Fibroblast of peridontal ligament (primary cell): ENCODE results near the gene FAM222A.

ENCODE experiments used
- DNase-seq: peaks from one replicate; pipeline ENCODE4 v3.0.0-alpha.2; 2010; ENCODE audit errors: extremely low read depth

Gene FAM222A

DNA sequence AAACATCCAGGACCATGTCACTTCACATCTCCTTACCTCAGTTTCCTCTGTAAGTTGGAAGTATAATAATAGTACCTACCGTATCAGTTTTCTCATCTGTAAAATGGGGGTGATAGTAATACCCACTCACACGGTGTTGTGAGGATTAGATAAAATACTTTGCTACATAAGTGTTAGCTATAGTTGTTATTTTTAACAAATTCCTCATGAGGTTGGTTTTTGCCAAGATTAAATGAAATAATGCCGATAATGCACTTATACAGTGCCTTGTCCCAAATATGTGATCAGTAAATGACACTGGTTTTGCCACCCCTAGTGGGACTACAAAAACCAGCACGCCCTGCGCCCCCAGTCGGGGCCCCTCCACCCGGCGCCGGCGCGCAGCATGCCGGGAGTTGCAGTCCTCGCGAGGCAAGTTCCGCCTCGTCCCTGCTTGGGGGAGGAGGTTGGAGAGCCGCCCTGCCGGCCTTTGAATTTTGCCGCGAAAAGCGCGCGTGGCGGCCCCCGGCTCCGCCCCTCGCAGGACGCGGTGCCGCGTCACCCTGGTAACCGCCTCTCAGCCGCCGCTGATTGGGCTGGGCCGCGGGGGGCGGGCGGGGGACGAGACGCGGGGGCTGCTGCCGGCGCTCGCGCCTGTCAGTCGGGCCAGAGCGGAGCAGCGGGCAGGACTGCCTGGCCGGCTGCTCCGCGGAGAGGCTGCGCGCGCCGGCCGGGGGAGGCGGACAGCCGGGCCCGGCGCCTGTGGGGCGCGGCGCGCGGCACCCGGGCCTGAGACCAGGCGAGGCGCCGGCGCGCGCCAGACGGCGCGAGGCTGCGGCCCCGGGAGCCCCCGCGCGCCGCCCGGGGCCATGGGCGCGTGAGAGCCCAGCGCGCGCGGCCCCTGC, at the start of gene FAM222A:
Gene FAM222A, plus strand, starts transcription at position 639 of the 884 bp plus-strand sequence. CDS start 30,322 bp downstream, outside the sequence.
- DNase-seq, result peak; percentile 91

DNA sequence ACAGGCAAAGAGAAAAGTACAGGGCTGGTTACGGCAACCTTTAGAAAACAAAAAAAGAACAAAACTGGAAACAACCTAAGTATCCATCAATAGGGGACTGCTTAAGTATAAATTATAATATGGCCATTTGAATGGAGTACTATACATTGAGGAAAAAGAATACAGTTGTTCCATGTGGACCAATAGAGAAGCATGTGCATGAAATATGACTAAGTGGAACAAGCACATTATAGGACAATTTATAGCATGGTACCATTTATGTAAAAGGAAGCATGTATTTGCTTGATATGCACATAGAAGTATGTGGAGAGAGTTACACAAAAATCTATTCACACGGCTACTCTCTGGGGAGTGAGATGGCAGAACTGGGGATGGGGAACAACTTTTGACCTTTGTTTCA, 49.2 kb upstream of the FAM222A start:
- no peak for DNase-seq

DNA sequence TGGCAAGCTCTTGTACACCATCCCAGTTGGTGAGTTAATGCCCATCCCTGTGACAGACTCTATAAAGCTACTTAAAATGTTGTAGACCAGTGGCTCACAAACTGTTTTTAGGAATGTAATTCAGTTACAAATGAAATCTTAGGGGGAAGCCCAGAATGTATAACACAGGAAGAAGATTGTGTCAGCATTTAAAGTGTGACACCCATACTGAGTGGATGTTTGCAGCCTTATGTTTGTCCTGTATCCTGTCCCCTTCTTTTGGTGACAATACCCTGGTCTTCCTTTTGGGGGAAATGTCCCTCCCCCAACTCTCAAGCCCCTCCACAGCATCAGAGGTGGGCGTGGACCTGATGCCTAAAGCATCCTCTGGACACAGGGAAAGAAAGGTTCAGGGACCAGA, 47.6 kb upstream of the FAM222A start:
- DNase-seq, result no peak

DNA sequence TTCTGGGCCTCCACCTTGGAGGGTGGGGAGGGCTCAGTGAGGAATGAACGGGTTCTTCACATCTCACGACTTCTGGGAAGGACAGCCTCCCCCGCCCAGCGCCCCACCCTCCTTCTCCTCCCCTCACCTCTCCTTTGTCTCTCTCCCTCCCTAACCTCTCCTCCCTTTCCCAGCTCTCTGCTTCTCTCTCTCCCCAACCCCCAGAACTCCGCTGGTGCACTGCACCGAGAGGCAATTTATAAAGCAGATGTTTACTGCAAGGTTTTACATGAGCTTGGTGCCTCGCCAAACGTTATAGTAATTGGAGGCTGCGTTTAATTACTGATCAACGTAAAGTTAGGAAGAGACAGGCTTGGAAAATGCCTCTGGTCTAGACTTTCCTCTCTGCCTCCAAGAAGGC, 42.9 kb upstream of the FAM222A start:
- DNase-seq, result no peak

DNA sequence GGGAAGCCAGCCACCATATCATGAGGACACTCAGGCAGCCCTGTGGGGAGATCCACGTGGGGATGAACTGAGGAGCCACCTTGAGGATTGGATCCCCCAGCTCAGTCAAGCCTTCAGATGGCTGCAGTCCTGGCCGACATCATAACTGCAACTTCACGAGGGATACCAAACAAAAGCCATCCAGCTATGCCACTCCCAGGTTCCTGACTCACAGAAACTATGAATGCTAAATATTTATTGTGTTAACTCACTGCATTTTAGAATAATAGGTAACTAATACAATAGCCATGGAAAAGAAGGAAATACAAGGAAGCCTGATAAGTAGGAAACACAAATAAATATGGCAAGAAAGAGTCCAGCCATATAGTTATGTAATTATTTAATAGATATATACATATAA, 42.1 kb upstream of the FAM222A start:
- no peak for DNase-seq

DNA sequence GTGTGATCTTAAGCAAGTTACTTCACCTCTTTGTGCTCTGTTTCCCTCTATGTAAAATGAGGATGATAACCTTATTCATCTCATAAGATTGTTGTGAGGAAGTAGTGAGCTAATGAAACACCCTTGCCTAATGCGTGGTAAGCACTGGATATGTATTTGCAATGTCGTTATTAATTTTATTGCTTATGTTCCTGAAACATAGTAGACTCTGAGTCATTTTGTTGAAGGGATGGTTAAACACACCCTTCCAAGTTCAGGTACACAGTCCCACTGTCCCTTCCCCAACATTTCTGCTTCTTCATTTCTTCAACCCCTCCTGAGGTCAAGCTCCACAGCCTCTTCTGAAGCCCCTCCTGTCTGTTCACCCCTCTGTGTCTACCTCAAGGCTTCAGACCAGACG, 40.2 kb upstream of the FAM222A start:
- no peak for DNase-seq

DNA sequence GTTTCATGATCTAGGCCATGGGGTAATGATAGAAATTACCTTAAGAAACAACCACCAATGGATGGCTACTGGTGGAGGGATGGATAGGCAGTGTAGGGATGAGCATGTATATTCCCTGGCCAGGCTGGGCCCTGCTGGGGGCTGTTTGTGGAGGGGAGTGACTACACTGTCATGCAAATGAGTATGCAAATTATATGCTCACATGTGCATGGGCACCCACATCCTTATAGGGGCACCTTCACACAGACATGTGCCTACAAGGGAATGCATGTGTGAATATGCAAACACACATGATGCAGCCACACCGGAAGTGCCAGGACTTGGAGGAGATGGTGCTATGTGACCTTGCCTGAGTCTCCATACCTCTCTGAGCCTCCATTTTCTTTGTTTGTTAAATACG, 39.7 kb upstream of the FAM222A start:
- DNase-seq, result no peak

DNA sequence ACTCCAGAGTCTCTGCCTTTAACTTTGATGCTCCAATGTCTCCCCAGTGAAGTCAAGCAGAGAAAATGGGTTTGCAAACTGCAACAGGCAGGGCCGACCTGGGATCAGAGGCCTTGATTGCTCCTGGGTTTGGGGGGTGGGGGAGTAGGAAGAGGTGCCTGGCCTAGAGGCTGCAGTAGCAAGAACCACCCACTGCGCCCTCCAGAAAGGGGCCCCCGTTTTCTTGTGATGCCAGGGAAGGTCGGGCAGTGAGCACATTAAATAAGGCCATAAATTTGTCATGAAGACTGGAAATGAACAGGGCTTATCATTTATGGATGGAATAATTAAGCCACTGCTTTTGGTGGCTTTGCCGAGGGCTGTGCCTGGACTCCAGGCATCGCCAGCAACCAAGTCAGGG, 38.2 kb upstream of the FAM222A start:
- no peak for DNase-seq

DNA sequence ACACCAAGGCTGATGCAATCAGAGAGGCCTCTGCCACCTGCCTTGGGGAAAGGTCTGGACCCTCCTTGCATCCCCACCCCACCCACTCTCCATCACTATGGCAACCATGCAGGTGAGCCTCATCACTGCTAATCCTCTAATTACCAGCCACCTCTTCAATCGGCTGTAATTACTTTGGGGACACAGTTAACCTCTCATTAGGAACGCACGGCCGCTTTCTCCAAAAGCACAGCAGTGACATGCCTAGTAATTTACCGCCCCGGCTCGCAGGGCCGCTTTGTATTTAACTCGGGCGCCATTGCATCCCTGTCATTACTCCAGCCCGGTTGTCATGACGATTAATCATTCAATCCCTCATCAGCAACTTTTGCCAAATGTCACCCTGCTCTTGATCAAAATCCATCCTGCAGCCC, 36.3 kb upstream of the FAM222A start:
- no peak for DNase-seq

DNA sequence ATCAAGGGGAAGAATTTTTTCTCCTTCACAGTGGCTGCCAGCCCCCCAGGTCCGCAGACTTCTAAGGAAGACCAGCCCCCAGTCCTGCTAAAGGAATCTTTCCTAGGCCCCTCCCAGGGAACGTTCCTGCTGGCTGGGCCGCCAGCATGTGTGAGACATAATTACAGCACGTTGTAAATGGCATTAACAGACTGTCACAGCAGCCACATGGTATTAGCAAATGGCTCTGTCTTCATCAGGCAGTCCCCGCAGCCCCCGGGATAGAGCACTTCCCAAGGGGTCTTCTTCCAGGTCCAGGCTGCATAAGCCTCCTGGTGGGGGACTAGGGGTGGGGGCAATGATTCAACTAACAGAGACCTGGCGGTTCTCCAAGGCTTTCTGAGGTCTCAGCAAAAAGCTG, 34.9 kb upstream of the FAM222A start:
- no peak for DNase-seq

DNA sequence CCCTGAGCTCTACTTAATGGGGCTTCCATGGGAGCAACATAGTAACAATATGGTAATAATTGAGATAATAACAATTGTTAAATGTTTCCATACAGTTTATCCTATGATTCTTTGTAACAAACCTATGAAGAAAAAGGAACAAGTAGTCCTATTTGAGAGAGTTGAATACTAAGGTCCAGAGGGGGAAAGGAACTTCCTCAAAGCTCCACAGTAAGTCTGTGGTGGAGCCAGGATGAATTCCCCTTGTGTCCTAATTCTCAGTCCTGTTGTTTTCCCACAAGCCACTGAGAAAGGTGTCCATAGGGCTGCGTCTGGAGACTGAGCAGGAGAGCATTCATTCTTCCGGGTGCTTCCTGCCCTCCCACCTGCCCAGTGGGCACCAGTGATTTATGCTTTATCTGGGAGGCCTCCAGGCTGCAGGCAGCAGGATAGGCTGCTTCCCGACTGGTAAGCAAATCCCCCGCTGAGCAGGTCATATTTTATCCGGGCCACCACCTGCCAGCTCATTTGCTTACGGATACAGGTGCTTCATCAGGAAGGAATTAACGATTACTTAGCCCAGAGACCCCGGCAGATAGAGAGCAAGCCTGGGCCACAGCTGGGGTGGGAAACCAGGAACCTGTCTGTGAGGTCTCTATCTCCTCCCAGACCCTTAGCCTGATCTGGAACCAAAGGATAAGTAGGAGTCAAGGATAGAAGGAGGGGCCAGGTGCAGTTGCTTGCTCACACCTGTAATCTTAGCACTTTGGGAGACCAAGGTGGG, 33.9 kb upstream of the FAM222A start:
- DNase-seq, result no peak

DNA sequence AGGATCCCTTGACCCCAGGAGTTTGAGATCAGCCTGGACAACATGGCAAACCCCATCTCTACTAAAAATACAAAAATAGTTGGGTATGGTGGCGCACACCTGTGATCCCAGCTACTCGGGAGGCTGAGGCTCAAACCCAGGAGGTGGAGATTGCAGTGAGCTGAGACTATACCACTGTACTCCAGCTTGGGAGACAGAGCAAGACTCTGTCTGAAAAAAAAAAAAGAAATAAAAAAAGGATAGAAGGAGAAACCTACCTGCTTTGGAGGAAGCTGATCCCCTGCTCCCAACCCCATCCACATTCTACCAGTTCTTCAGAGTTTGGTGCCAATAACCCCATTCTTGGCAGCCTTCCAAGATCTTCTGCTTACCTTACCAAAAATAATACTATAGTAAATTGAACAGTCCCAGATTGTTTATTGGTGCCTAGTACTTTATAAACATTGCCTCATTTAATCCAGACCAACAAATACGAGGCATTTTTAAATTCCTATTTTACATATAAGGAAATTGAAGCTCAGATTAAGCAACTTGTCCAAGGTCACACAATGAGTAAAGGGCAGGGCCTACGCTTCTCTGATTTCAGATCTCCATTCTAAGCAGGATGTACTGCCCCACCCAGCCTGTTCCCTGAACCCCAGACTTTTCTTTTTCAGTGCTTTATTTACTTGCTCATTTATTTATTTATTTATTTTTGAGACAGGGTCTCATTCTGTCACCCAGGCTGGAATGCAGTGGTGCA, 33.2 kb upstream of the FAM222A start:
- no peak for DNase-seq

DNA sequence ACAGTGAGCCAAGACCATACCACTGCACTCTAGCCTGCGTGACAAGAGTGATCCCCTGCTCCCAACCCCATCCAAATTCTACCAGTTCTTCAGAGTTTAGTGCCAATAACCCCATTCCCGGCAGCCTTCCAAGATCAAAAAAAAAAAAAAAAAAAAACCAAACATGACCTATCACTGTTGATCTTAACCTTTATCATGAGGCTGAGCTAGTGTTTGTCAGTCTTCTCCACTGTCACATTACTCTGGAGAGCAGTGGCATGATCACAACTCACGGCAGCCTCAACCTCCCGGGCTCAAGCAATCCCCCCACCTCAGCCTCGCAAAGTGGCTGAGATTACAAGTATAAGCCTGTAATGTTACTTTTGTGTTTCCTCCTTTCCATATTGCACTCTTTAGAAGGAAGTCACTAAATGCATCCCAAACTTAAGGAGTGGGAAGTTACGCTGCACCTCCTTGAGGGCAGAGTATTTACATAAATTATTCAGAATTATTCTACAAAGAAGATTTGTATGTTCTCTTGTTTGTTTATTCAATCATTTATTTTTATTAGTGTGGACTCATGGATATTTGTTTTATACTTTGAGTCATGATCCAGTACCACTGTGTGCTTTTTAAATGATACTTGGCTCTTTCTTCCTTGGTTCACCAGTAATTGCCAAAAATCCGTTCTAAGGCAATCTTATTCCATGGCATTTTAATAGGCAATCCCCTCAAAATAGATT, 31.5 kb upstream of the FAM222A start:
- no peak for DNase-seq

DNA sequence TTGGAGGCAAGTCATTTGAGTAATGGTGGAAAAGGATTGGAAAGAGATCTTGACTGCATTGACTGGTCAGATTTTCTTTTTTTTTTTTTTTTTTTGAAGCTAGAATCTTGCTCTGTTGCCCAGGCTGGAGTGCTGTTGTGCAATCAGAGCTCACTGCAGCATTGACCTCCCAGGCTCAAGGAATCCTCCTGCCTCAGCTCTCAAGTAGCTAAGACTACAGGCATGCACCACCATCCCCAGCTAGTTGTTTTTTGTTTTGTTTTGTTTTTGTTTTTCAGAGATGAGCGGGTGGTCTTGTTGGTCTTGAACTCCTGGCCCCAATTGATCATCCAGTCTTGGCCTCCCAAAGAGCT, 30.9 kb upstream of the FAM222A start:
- DNase-seq, result no peak

DNA sequence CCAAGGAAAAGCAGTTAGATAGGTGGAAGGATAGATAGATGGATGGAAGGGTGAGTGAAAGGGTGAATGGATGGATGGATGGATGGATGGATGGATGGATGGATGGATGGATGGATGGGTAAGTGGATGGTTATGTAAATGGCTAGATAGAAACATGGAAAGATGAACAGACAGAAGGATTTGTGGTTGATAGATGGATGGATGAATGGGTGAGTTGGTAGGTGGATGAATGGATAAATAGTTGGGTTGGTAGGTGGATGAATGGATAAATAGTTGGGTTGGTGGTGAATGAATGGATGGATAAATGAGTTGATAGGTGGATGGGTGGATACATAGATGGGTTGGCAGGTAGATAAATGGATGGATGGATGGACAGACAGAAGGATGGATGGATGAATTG, 30.3 kb upstream of the FAM222A start:
- DNase-seq, result no peak

DNA sequence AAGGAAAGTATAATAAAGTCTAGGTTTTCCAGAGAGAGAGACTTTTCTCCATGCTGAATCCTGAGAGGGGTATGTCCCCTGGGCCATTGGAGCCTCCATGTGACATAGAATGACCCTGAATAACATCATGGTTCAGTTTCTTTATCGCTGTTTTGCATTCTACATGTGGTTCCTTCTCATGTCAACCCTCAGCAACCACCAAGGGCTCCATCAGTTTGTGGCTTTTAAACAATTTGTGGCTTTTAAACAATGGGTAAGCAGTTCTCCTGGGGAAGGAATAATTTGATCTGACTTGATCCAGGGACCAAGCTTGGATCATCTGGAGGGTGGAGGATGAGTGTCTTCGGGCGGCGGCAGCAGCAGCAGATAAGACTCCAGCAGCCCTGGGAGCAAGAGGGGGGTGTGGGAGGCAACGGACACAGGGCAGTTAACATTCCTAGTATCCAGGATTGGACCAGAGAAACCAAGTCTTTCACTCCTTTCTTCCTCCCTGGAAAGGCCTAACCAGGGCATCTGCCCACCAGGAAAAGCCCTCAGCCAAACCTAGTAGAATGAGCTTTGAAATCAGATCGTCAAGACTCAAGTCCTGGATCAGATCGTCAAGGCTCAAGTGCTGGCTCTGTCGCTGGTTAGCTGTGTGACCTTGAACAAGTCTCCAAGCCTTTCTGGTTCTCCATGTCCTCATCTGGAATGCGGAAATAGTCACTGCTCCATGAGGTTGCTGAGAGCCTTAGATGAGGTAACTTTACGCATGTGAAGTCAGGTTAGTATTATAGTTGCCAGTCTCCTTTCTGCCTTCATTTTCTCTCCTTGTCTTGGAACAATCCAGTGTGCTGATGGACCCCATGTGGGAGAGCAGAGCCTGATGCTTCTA, 27.8 kb upstream of the FAM222A start:
- no peak for DNase-seq

DNA sequence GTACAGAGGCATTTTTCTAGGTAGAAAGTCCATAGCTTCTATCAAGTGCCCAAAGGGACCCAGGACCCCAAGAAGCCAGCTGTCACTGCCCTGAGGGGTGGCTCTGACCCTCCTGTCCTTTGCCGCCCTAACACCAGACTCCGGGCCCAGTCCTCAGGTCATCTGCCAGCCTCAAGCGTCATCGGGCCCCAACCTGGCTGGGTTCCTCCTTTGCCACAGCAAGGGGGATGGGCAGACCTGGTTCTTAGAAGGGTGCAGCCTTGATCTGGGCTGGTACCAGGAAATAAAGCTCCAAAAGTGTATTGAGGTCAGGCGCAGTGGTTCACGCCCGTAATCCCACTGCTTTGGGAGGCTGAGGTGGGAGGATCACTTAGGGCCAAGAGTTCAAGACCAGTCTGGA, 27.1 kb upstream of the FAM222A start:
- no peak for DNase-seq

DNA sequence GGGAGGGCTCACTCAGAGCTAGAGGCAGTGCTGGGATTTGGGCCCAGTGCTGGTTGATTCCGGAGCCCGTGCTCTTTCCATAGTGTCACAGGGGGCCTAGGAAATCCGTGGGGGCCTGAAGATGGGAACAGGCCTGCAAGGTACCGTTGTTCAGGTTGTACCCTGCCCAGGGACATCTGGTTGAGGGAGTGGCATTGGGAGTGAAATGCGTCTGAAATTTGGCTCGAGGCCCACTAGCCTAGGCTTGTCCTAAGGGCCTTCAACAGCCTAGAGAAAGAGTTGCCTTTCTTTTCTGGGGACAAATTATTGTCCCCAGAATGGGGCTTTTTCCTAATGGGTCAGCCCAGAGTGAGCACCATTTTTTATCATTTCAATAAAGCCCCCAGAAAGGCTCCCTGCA, 26.4 kb upstream of the FAM222A start:
- DNase-seq, result no peak

DNA sequence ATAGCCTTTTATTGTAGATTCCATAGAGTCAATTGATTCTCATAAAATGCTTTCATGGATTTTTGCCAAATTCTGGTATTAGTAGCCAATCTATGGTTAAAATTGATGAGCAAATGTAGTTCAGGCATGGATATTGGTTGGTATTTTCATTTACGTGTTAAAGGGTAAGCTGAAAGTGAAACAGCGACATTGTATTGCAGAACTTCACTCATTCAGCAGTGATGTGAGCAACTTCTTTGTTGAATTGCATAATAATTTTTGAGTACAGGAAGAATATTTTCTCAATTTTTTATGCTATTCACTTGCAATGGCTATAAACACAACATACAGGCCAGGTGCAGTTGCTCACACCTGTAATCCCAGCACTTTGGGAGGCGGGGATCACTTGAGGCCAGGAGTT, 24.2 kb upstream of the FAM222A start:
- DNase-seq, result no peak

DNA sequence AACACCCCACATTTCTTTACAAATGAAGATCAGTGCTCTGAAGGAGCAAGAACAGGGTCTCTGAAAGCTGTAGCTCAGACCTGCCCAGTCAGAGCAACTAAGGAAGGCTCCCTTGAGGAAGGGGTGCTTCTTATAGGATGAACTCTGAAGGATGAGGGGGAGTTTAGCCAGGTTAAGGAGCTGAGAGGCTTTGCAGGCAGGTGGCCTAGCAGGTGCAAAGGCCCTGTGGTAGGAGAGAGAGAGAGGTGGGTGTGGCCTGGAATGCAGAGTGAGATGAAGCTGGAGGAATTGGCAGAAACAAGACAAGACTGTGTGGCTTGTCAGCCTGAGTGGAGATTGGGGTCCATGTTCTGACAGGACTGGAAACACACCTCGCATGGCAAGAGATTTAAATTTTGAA, 20.5 kb upstream of the FAM222A start:
- no peak for DNase-seq
